RWPE2 (cell line): ENCODE data around the gene ACSL3.

Source experiments
- ATAC-seq: fragments of 200-7000 bp; cut with Tn5 transposase; 3 replicates; pipeline ENCODE4 v1.9.1; 2021; ENCODE audit warnings: low read depth
- DNase-seq: peaks from one replicate; pipeline ENCODE4 v3.0.0-alpha.2; 2020; ENCODE audit warnings: low spot score
- H3K27ac ChIP-seq: fragments of 450-650 bp; 2 replicates; pipeline ENCODE4 v1.5.1; 2017; ENCODE audit warnings: mild to moderate bottlenecking; ENCODE audit not compliant: poor library complexity, severe bottlenecking
- H3K27me3 ChIP-seq: fragments of 250-450 bp; sonication (Bioruptor Pico); 2 replicates; pipeline ENCODE4 v1.5.1; 2021; ENCODE audit warnings: mild to moderate bottlenecking, moderate library complexity; ENCODE audit not compliant: insufficient read depth, poor library complexity, severe bottlenecking
- H3K36me3 ChIP-seq: fragments of 250-450 bp; sonication (Bioruptor Pico); 2 replicates; pipeline ENCODE4 v1.5.1; 2020; ENCODE audit warnings: low read depth, mild to moderate bottlenecking, moderate library complexity
- H3K4me1 ChIP-seq: fragments of 250-450 bp; sonication (Bioruptor Pico); 2 replicates; pipeline ENCODE4 v1.5.1; 2021; ENCODE audit warnings: mild to moderate bottlenecking, moderate library complexity; ENCODE audit not compliant: insufficient read depth, poor library complexity, severe bottlenecking
- H3K4me3 ChIP-seq: fragments of 250-450 bp; sonication (Bioruptor Pico); 2 replicates; pipeline ENCODE4 v1.5.1; 2021; ENCODE audit warnings: mild to moderate bottlenecking, moderate library complexity; ENCODE audit not compliant: severe bottlenecking
- H3K9me3 ChIP-seq: fragments of 250-450 bp; sonication (Bioruptor Pico); 2 replicates; pipeline ENCODE4 v1.5.1; 2021; ENCODE audit warnings: mild to moderate bottlenecking, moderate library complexity; ENCODE audit not compliant: severe bottlenecking
- TF ChIP-seq, protein P1 (sequence below): fragments of 450-650 bp; IDR thresholded peaks from one replicate; pipeline ENCODE4 v1.5.1; 2017; ENCODE audit warnings: mild to moderate bottlenecking, moderate library complexity; ENCODE audit not compliant: poor library complexity, severe bottlenecking

Gene ACSL3

GRCh38 chr2:222833410-222833809 is 27.4 kb upstream of the ACSL3 start:
- H3K9me3 ChIP-seq = no peaks in the 10 kb centered on the region
- no peaks in the 10 kb centered on the region for H3K36me3 ChIP-seq
- peaks cover 28% of the 10 kb centered on the region for H3K4me1 ChIP-seq
- ATAC-seq = no peak
- no peaks in the 10 kb centered on the region for H3K27me3 ChIP-seq
- TF ChIP-seq, protein P1, sequence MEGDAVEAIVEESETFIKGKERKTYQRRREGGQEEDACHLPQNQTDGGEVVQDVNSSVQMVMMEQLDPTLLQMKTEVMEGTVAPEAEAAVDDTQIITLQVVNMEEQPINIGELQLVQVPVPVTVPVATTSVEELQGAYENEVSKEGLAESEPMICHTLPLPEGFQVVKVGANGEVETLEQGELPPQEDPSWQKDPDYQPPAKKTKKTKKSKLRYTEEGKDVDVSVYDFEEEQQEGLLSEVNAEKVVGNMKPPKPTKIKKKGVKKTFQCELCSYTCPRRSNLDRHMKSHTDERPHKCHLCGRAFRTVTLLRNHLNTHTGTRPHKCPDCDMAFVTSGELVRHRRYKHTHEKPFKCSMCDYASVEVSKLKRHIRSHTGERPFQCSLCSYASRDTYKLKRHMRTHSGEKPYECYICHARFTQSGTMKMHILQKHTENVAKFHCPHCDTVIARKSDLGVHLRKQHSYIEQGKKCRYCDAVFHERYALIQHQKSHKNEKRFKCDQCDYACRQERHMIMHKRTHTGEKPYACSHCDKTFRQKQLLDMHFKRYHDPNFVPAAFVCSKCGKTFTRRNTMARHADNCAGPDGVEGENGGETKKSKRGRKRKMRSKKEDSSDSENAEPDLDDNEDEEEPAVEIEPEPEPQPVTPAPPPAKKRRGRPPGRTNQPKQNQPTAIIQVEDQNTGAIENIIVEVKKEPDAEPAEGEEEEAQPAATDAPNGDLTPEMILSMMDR = no peak
- no peak overlapping the region for H3K27ac ChIP-seq
- no peak overlapping the region for H3K4me3 ChIP-seq
- no peak for DNase-seq

DNA sequence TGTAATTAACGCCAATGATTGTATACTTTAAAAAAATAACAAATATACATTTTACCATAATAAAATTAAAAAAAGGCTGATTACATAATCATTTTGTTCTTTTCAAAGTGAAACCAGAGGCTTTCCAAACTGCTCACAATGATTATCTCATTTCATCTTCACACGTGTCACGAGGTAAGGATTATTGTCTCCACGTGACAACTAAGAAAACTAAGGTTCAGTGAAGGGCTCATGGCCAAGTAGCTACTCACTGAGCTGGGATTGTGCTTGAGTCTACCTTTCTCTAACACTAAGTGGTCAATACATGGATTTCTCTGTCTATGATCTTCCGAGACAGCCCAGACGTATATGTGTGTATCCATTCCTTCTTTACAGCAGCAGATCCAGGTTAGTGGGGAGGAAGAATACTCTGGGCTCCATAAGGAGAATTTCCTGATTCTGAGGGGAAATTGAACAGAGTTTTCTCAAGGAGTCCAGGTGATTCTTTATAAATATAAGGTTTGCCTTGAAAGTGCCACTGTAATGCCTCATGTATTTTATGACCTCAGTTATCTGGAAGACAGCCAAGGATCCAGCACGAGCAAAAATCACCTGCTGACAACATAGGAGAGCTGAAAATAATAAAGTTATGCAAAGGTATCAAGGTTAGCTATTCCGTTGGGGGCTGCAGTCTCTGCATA is 25.6 kb upstream of the ACSL3 start:
- Histone ChIP-seq H3K9me3 (no peaks in the 10 kb centered on the region), H3K36me3 (no peaks in the 10 kb centered on the region), H3K4me1 (peaks cover 44% of the 10 kb centered on the region), H3K27me3 (no peaks in the 10 kb centered on the region), H3K4me3 (no peak overlapping the region), H3K27ac (peak overlapping the region; percentile 98)
- TF ChIP-seq, protein P1 = no peak
- DNase-seq = no peak
- peak; percentile 4; the same call in 1 of the 3 replicates for ATAC-seq

GRCh38 chr2:222835823-222836151 is 25.0 kb upstream of the ACSL3 start:
- TF ChIP-seq, protein P1 = no peak
- no peaks in the 10 kb centered on the region for H3K36me3 ChIP-seq
- no peak for DNase-seq
- no peaks in the 10 kb centered on the region for H3K27me3 ChIP-seq
- no peak overlapping the region for H3K4me3 ChIP-seq
- H3K4me1 ChIP-seq = peaks cover 49% of the 10 kb centered on the region
- H3K9me3 ChIP-seq = no peaks in the 10 kb centered on the region
- ATAC-seq = no peak
- H3K27ac ChIP-seq = peak overlapping the region; percentile 98

GRCh38 chr2:222837643-222838056 is 23.2 kb upstream of the ACSL3 start:
- Histone ChIP-seq H3K4me3 (peak overlapping the region; percentile 3), H3K27me3 (no peaks in the 10 kb centered on the region), H3K4me1 (peaks cover 63% of the 10 kb centered on the region), H3K36me3 (no peaks in the 10 kb centered on the region), H3K27ac (peak overlapping the region; percentile 98), H3K9me3 (no peaks in the 10 kb centered on the region)
- TF ChIP-seq, protein P1 = no peak
- DNase-seq (peak; percentile 76), ATAC-seq (peak; percentile 88)

- Histone ChIP-seq H3K27ac (peak overlapping the region; percentile 98), H3K4me1 (peaks cover 80% of the 10 kb centered on the region), H3K36me3 (no peaks in the 10 kb centered on the region), H3K4me3 (no peak overlapping the region), H3K27me3 (no peaks in the 10 kb centered on the region), H3K9me3 (no peaks in the 10 kb centered on the region)
- DNase-seq (no peak), ATAC-seq (no peak)
- TF ChIP-seq, protein P1 = no peak
Measured at GRCh38 chr2:222840060-222840802, 20.6 kb upstream of the ACSL3 start.
